ENCODE measurements around the gene FHIT. TPM values are rescaled to one million over a fixed set of nuclear protein-coding genes. Genes with fewer than 3 reads are reported as not detected.

The FHIT gene
- total RNA-seq, 1 donor from 2014 or later = 20.2 TPM

DNA sequence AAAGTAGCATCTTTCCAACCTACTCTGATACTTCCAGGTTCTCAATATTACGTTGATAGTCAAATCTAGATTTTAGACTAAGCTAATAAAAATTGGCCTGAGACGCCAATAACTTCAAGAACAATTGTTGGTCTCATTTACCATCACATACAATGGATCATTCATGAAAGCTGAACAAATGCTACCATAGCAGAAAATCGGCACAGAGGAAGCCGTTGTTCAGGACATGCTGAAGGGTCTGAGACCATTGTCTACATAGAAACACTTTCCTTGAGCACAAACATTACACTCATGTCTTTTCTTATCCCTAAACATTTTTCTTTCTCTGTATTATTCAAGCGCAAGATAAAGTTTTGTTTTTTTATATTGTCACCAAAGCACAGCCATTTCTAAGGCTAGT, 37.2 kb upstream of the FHIT start:
- Mint-ChIP-seq H3K4me3 (ENCODE audit: unreplicated experiment) (no peak overlapping the region), H3K9me3 (ENCODE audit: unreplicated experiment) (no peaks in the 10 kb centered on the region), H3K4me1 (ENCODE audit: unreplicated experiment) (no peaks in the 10 kb centered on the region), H3K36me3 (ENCODE audit: low read depth, unreplicated experiment) (no peaks in the 10 kb centered on the region), H3K27ac (ENCODE audit: unreplicated experiment) (no peak overlapping the region), H3K27me3 (ENCODE audit: unreplicated experiment) (no peaks in the 10 kb centered on the region)
- no peak for DNase-seq (ENCODE audit: low spot score)
- TF ChIP-seq, protein P1, sequence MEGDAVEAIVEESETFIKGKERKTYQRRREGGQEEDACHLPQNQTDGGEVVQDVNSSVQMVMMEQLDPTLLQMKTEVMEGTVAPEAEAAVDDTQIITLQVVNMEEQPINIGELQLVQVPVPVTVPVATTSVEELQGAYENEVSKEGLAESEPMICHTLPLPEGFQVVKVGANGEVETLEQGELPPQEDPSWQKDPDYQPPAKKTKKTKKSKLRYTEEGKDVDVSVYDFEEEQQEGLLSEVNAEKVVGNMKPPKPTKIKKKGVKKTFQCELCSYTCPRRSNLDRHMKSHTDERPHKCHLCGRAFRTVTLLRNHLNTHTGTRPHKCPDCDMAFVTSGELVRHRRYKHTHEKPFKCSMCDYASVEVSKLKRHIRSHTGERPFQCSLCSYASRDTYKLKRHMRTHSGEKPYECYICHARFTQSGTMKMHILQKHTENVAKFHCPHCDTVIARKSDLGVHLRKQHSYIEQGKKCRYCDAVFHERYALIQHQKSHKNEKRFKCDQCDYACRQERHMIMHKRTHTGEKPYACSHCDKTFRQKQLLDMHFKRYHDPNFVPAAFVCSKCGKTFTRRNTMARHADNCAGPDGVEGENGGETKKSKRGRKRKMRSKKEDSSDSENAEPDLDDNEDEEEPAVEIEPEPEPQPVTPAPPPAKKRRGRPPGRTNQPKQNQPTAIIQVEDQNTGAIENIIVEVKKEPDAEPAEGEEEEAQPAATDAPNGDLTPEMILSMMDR (IDR thresholded peaks at IDR 0.05; ENCODE audit: unreplicated experiment) = no peak

GRCh38 chr3:61283876-61284275, 32.6 kb upstream of the FHIT start:
- Mint-ChIP-seq H3K4me3 (ENCODE audit: unreplicated experiment) (no peak overlapping the region), H3K36me3 (ENCODE audit: low read depth, unreplicated experiment) (no peaks in the 10 kb centered on the region), H3K27me3 (ENCODE audit: unreplicated experiment) (no peaks in the 10 kb centered on the region), H3K9me3 (ENCODE audit: unreplicated experiment) (no peaks in the 10 kb centered on the region), H3K4me1 (ENCODE audit: unreplicated experiment) (no peaks in the 10 kb centered on the region), H3K27ac (ENCODE audit: unreplicated experiment) (no peak overlapping the region)
- TF ChIP-seq, protein P1 (IDR thresholded peaks at IDR 0.05; ENCODE audit: unreplicated experiment) = no peak
- no peak for DNase-seq (ENCODE audit: low spot score)

GRCh38 chr3:61278713-61279112, 27.5 kb upstream of the FHIT start:
- Mint-ChIP-seq H3K36me3 (ENCODE audit: low read depth, unreplicated experiment) (no peaks in the 10 kb centered on the region), H3K27me3 (ENCODE audit: unreplicated experiment) (no peaks in the 10 kb centered on the region), H3K27ac (ENCODE audit: unreplicated experiment) (no peak overlapping the region), H3K4me3 (ENCODE audit: unreplicated experiment) (no peak overlapping the region), H3K9me3 (ENCODE audit: unreplicated experiment) (no peaks in the 10 kb centered on the region), H3K4me1 (ENCODE audit: unreplicated experiment) (no peaks in the 10 kb centered on the region)
- TF ChIP-seq, protein P1 (IDR thresholded peaks at IDR 0.05; ENCODE audit: unreplicated experiment) = no peak
- no peak for DNase-seq (ENCODE audit: low spot score)

GRCh38 chr3:61277411-61277810, 26.2 kb upstream of the FHIT start:
- DNase-seq (ENCODE audit: low spot score) = no peak
- Mint-ChIP-seq H3K36me3 (ENCODE audit: low read depth, unreplicated experiment) (no peaks in the 10 kb centered on the region), H3K27me3 (ENCODE audit: unreplicated experiment) (no peaks in the 10 kb centered on the region), H3K4me3 (ENCODE audit: unreplicated experiment) (no peak overlapping the region), H3K9me3 (ENCODE audit: unreplicated experiment) (no peaks in the 10 kb centered on the region), H3K4me1 (ENCODE audit: unreplicated experiment) (no peaks in the 10 kb centered on the region), H3K27ac (ENCODE audit: unreplicated experiment) (no peak overlapping the region)
- TF ChIP-seq, protein P1 (IDR thresholded peaks at IDR 0.05; ENCODE audit: unreplicated experiment) = no peak

DNA sequence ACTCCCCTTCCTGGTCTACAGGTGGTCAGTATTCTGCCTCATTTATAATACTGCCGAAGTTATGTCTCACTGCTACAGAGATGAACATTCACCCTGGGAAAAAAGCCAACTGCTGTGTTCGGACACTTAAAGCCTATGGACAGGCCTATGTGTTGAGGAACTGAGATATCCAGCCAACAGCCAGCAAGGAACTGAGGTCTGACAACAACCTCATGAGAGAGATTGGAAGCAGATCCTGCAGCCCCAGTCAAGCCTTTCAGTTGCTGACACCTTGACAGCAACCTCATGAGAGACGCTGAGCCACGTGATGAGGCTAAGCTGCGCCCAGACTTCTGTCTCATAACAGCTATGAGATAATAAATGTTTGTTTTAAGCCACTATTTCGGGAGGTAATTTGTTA, 18.2 kb upstream of the FHIT start:
- Mint-ChIP-seq H3K4me3 (ENCODE audit: unreplicated experiment) (no peak overlapping the region), H3K36me3 (ENCODE audit: low read depth, unreplicated experiment) (no peaks in the 10 kb centered on the region), H3K27me3 (ENCODE audit: unreplicated experiment) (no peaks in the 10 kb centered on the region), H3K4me1 (ENCODE audit: unreplicated experiment) (no peaks in the 10 kb centered on the region), H3K27ac (ENCODE audit: unreplicated experiment) (no peak overlapping the region), H3K9me3 (ENCODE audit: unreplicated experiment) (no peaks in the 10 kb centered on the region)
- DNase-seq (ENCODE audit: low spot score) = no peak
- TF ChIP-seq, protein P1 (IDR thresholded peaks at IDR 0.05; ENCODE audit: unreplicated experiment) = no peak
